ENCODE results near the gene SLC7A7.
"Not testable (repeated sequence)": the region's sequence is repeated elsewhere in the genome, so short reads cannot be mapped to it uniquely, and the experiment has no call there.

The SLC7A7 gene

DNA sequence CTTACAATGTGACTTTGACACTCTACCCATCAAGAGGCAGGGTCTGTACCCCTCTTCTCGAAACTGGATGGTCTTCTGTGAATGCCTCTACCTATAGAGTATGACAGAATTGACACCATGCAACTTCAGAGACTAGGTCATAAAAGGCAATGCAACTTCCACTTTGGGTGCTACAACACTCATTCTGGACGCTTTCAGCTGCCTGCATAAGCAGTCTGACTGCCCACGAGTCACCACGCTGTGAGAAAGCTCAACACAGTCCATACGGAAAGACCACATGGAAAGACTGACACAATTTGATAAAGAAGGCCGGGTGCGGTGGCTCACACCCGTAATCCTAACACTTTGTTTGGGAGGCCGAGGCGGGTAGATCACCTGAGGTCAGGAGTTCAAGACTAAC, 14.9 kb downstream of the SLC7A7 start:
- DNase-seq (ENCODE audit: low spot score), result no peak
- in situ Hi-C loops (cut with MboI; ENCODE audit: low sequenced_read_pairs, unreplicated experiment), result no loop called here
- TF ChIP-seq, protein P1, sequence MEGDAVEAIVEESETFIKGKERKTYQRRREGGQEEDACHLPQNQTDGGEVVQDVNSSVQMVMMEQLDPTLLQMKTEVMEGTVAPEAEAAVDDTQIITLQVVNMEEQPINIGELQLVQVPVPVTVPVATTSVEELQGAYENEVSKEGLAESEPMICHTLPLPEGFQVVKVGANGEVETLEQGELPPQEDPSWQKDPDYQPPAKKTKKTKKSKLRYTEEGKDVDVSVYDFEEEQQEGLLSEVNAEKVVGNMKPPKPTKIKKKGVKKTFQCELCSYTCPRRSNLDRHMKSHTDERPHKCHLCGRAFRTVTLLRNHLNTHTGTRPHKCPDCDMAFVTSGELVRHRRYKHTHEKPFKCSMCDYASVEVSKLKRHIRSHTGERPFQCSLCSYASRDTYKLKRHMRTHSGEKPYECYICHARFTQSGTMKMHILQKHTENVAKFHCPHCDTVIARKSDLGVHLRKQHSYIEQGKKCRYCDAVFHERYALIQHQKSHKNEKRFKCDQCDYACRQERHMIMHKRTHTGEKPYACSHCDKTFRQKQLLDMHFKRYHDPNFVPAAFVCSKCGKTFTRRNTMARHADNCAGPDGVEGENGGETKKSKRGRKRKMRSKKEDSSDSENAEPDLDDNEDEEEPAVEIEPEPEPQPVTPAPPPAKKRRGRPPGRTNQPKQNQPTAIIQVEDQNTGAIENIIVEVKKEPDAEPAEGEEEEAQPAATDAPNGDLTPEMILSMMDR (IDR thresholded peaks at IDR 0.05; ENCODE audit: borderline replicate concordance, control extremely low read depth, extremely low read depth, insufficient read depth, missing control alignments), result no peak

DNA sequence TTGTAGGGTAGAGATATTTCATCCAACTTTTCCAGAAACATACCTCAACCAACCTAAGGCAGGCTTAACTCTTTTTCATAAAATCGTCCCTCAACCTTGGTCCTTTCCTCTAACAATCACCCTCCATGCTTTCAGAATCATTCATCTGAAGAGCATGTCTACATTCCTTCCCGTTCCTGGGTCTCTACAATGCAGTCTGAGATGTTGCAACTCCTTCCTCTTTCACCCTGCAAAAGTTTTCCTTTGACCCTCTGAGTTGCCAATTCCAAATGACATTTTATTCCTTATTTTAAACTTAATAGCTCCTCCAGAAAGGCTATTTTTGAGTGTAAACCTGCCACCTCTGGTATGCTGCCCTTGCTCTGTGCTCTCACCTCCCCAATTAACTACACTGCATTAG, 16.7 kb downstream of the SLC7A7 start:
- in situ Hi-C loops (cut with MboI; ENCODE audit: low sequenced_read_pairs, unreplicated experiment), result no loop called here
- no peak for DNase-seq (ENCODE audit: low spot score)
- TF ChIP-seq, protein P1 (IDR thresholded peaks at IDR 0.05; ENCODE audit: borderline replicate concordance, control extremely low read depth, extremely low read depth, insufficient read depth, missing control alignments), result no peak

DNA sequence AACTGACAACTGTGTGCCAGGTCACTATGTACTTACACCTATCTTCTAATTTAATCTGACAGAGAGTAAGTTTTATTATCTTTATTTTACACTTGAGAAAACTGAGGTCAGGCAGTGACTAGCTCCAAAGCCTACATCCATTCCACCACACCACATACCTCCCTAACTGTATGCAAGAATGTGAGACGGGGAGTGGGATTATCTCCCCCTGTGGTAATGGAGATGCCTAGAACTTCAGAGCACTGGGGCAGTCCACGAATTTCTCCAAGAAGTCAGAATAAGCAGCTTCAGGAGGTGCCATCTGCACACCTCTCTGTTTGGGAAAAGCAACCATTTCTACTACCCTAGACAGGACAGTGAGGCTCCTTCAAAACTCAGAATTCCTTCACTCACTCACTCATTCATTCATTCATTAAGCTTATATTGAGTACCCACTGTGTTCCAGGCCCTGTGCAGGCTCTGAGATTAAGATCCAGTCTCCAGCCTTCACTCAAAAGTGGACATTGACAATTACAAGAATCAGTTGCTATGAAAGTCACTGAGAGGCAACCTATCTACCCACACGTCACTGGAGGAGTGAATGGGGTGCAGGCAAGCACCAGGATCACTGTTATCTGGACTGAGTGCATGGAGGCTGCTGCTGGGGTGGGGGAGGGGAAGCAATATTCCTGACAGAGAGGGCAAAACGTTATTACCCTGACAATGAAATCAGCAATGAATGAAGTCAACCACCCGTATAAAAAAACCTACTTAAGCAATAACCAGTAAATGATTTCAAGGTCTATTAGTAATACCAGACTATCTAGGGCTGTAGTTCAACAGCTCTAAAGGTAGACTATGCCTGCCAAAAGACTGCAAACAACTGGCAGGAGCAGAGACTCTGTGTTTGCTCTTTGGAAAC, 18.0 kb downstream of the SLC7A7 start:
- in situ Hi-C loops (cut with MboI; ENCODE audit: low sequenced_read_pairs, unreplicated experiment), result no loop called here
- TF ChIP-seq, protein P1 (IDR thresholded peaks at IDR 0.05; ENCODE audit: borderline replicate concordance, control extremely low read depth, extremely low read depth, insufficient read depth, missing control alignments), result no peak
- no peak for DNase-seq (ENCODE audit: low spot score)

DNA sequence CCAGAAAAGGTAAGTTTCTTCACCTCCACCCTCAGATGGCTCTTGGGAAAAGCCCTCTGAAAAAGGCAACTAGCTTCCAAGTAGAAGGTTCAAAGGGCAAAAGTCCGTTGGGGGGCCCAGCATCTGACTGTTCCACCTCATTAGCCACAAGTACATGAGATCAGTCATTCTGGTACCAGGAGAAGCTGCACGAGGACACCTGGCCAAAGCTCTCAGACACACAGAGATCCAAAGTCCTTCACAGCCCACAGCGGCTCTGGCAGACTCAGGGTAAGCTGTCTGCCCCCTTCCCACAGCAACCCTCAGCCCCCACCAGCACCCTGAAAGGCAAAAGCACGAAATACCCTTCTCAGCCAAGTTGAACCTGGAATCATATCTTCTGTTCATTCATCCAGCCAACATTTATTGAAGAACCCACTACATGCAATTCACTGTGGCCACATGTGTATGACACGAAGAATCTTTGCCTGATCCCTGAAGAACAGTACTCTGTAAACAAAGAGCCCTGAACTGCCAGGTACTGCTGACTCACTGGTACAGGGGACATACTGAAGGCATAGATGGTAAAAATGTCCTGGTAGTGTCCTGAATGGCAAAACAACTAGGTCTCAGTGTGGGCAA, 19.0 kb downstream of the SLC7A7 start:
- in situ Hi-C loops (cut with MboI; ENCODE audit: low sequenced_read_pairs, unreplicated experiment), result no loop called here
- DNase-seq (ENCODE audit: low spot score), result no peak
- TF ChIP-seq, protein P1 (IDR thresholded peaks at IDR 0.05; ENCODE audit: borderline replicate concordance, control extremely low read depth, extremely low read depth, insufficient read depth, missing control alignments), result no peak

DNA sequence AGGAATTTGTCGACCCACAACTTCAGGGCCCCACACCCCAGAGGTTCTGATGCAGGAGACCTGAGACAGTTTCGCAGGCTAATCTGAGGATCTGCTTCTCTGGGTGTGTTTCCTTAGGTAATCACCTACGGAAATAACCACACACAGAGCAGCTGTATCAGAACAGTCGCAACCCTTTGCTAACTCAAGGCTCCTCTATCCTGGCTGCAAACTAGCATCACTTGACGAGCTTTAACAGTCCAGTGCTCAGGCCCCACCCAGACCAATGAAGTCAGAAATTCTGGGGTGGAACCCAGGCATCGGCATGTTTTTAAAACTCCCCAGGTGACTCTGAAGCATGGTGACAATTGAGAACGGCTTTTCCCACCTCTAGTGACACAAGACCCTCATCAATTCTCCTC, 20.7 kb downstream of the SLC7A7 start:
- TF ChIP-seq, protein P1 (IDR thresholded peaks at IDR 0.05; ENCODE audit: borderline replicate concordance, control extremely low read depth, extremely low read depth, insufficient read depth, missing control alignments), result no peak
- peak; percentile 66 for DNase-seq (ENCODE audit: low spot score)
- in situ Hi-C loops (cut with MboI; ENCODE audit: low sequenced_read_pairs, unreplicated experiment), result no loop called here

DNA sequence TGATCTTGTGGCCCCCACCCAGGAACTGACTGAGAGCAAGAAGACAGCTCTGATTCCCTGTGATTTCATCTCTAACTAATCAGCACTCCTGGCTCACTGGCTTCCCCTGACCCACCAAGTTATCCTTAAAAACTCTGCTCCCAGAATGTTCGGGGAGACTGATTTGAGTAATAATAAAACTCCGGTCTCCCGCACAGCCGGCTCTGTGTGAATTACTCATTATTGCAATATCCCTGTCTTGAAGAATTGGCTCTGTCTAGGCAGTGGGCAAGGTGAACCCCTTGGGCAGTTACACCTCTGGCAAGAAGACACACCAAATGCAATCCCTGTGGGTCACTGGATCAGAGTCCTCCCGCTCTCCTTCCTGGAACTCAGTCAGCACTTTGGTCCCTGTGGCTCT, 21.3 kb downstream of the SLC7A7 start:
- in situ Hi-C loops (cut with MboI; ENCODE audit: low sequenced_read_pairs, unreplicated experiment), result no loop called here
- DNase-seq (ENCODE audit: low spot score), result no peak
- TF ChIP-seq, protein P1 (IDR thresholded peaks at IDR 0.05; ENCODE audit: borderline replicate concordance, control extremely low read depth, extremely low read depth, insufficient read depth, missing control alignments), result no peak

DNA sequence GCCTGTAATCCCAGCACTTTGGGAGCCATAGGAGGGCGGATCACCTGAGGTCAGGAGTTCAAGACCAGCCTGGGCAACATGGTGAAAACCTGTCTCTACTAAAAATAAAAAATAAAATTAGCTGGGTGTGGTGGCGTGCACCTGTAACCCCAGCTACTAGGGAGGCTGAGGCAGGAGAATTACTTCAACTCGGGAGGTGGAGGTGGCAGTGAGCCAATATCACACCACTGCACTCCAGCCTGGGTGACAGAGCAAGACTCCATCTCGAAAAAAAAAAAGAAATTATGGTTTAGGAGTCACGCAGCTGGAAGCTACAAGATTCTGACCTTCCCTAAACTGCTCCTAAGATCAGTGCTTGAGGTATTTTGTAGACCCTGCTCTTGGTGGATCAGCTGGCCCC, 21.7 kb downstream of the SLC7A7 start:
- in situ Hi-C loops (cut with MboI; ENCODE audit: low sequenced_read_pairs, unreplicated experiment); DNase-seq (ENCODE audit: low spot score): not testable (repeated sequence)

All from GM13976 (cell line).